T-helper 2 cell (primary cell): Measurements from ENCODE around the gene ANKRD49.
A peak's percentile ranks its signal among the peaks of the same experiment; 100 is the strongest.

ENCODE experiments used
- DNase-seq, 5 experiments: peaks; one replicate each; pipeline versions ENCODE4 v3.0.0 to v3.0.0-alpha.2; 2012 to 2022

ANKRD49 gene

DNA sequence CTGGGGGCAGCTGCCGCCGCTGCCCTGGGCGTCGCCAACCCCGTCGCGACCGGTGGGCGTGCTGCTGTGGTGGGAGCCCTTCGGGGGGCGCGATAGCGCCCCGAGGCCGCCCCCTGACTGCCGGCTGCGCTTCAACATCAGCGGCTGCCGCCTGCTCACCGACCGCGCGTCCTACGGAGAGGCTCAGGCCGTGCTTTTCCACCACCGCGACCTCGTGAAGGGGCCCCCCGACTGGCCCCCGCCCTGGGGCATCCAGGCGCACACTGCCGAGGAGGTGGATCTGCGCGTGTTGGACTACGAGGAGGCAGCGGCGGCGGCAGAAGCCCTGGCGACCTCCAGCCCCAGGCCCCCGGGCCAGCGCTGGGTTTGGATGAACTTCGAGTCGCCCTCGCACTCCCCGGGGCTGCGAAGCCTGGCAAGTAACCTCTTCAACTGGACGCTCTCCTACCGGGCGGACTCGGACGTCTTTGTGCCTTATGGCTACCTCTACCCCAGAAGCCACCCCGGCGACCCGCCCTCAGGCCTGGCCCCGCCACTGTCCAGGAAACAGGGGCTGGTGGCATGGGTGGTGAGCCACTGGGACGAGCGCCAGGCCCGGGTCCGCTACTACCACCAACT is 51.0 kb downstream of the ANKRD49 start:
- DNase-seq, result peak in 1 of 5 experiments; percentile 4

DNA sequence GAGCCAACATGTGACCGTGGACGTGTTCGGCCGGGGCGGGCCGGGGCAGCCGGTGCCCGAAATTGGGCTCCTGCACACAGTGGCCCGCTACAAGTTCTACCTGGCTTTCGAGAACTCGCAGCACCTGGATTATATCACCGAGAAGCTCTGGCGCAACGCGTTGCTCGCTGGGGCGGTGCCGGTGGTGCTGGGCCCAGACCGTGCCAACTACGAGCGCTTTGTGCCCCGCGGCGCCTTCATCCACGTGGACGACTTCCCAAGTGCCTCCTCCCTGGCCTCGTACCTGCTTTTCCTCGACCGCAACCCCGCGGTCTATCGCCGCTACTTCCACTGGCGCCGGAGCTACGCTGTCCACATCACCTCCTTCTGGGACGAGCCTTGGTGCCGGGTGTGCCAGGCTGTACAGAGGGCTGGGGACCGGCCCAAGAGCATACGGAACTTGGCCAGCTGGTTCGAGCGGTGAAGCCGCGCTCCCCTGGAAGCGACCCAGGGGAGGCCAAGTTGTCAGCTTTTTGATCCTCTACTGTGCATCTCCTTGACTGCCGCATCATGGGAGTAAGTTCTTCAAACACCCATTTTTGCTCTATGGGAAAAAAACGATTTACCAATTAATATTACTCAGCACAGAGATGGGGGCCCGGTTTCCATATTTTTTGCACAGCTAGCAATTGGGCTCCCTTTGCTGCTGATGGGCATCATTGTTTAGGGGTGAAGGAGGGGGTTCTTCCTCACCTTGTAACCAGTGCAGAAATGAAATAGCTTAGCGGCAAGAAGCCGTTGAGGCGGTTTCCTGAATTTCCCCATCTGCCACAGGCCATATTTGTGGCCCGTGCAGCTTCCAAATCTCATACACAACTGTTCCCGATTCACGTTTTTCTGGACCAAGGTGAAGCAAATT is 51.7 kb downstream of the ANKRD49 start:
- no peak for DNase-seq

DNA sequence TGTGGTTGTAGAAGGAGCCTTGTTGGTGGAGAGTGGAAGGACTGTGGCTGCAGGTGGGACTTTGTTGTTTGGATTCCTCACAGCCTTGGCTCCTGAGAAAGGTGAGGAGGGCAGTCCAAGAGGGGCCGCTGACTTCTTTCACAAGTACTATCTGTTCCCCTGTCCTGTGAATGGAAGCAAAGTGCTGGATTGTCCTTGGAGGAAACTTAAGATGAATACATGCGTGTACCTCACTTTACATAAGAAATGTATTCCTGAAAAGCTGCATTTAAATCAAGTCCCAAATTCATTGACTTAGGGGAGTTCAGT is 52.3 kb downstream of the ANKRD49 start:
- no peak for DNase-seq

DNA sequence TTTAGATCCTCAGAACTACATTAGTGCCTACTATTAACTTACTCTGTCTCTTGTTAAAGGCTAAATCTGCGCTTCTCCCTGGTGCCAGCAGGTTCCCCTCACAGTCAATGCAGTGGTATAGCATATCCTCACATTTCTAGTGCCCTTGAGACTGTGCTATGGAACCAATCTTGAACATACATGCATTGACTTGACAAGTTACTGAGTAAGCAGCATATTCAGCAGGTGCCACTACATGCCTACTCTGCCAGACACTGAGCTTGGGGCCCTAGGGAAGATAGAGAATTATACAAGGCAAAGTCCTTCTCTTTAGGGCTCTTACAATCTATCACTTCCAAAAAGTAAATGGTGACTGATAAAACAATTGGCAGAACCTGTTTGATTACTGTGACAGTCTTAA is 53.1 kb downstream of the ANKRD49 start:
- peak in 1 of 5 experiments; percentile 33 for DNase-seq

DNA sequence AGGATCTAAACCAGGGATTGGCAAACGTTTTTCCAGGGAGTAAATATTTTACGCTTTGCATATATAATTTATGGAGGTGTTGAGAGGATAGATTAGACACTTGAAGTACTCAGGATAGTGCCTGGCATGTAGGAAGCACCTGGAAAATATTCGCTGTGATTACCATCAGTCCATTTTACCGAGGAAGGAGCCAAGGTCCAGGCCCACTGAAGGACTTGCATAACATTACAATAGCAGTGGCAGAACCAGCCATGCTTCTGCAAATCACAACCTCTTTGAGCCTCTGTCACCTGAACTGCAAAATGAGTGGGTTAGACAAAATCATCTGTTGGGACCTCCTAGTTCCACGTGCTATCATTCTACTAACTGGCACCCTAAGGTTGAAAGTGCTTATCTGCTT is 55.4 kb downstream of the ANKRD49 start:
- DNase-seq, result no peak
